ENCODE results near the gene RNF157.
"Not testable (repeated sequence)": the region's sequence is repeated elsewhere in the genome, so short reads cannot be mapped to it uniquely, and the experiment has no call there.

The RNF157 gene

GRCh38 chr17:76251478-76252039, 11.3 kb upstream of the RNF157 start:
- TF ChIP-seq, protein P1, sequence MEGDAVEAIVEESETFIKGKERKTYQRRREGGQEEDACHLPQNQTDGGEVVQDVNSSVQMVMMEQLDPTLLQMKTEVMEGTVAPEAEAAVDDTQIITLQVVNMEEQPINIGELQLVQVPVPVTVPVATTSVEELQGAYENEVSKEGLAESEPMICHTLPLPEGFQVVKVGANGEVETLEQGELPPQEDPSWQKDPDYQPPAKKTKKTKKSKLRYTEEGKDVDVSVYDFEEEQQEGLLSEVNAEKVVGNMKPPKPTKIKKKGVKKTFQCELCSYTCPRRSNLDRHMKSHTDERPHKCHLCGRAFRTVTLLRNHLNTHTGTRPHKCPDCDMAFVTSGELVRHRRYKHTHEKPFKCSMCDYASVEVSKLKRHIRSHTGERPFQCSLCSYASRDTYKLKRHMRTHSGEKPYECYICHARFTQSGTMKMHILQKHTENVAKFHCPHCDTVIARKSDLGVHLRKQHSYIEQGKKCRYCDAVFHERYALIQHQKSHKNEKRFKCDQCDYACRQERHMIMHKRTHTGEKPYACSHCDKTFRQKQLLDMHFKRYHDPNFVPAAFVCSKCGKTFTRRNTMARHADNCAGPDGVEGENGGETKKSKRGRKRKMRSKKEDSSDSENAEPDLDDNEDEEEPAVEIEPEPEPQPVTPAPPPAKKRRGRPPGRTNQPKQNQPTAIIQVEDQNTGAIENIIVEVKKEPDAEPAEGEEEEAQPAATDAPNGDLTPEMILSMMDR (IDR thresholded peaks at IDR 0.05; ENCODE audit: unreplicated experiment in 3 of 3) = no peak
- Mint-ChIP-seq H3K27me3 (ENCODE audit: low read depth) (peaks cover 13% of the 10 kb centered on the region), H3K4me3 (peak overlapping the region in 1 of 3 experiments; percentile 34), H3K36me3 (ENCODE audit: low read depth) (no peaks in the 10 kb centered on the region), H3K4me1 (peaks cover 41% of the 10 kb centered on the region), H3K27ac (peak overlapping the region; percentile 41 to 90 (median 88)), H3K9me3 (no peaks in the 10 kb centered on the region)

- H3K27ac Mint-ChIP-seq = no peak overlapping the region
- H3K36me3 Mint-ChIP-seq (ENCODE audit: low read depth) = no peaks in the 10 kb centered on the region
- H3K9me3 Mint-ChIP-seq = no peaks in the 10 kb centered on the region
- peaks cover 13% of the 10 kb centered on the region for H3K27me3 Mint-ChIP-seq (ENCODE audit: low read depth)
- TF ChIP-seq, protein P1 (IDR thresholded peaks at IDR 0.05; ENCODE audit: unreplicated experiment in 3 of 3) = no peak
- no peak overlapping the region for H3K4me3 Mint-ChIP-seq
- H3K4me1 Mint-ChIP-seq = peaks cover 45% of the 10 kb centered on the region
Measured at GRCh38 chr17:76250141-76250540, 9.8 kb upstream of the RNF157 start.

- Mint-ChIP-seq H3K36me3 (ENCODE audit: low read depth) (no peaks in the 10 kb centered on the region), H3K9me3 (no peaks in the 10 kb centered on the region), H3K27me3 (ENCODE audit: low read depth) (peaks cover 20% of the 10 kb centered on the region), H3K4me3 (no peak overlapping the region), H3K27ac (peak overlapping the region; percentile 12 to 36 (median 35)), H3K4me1 (peaks cover 44% of the 10 kb centered on the region)
- TF ChIP-seq, protein P1 (IDR thresholded peaks at IDR 0.05; ENCODE audit: unreplicated experiment in 3 of 3) = no peak
Measured at GRCh38 chr17:76248013-76248782, 7.9 kb upstream of the RNF157 start.

DNA sequence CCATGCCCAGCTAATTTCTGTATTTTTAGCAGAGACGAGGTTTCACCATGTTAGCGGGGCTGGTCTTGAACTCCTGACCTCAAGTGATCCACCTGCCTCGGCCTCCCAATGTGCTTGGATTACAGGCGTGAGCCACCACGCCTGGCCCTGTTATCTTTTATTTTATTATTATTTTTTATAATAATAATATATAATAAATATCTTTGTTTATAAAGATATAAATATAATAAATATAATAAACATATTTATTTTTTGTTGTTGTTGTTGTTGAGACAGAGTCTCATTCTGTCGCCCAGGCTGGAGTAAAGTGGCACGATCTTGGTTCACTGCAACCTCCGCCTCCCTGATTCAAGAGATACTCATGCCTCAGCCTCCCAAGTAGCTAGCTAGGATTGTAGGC, 7.0 kb upstream of the RNF157 start:
- no peaks in the 10 kb centered on the region for H3K9me3 Mint-ChIP-seq
- H3K4me1 Mint-ChIP-seq = peaks cover 46% of the 10 kb centered on the region
- no peaks in the 10 kb centered on the region for H3K36me3 Mint-ChIP-seq (ENCODE audit: low read depth)
- no peak overlapping the region for H3K4me3 Mint-ChIP-seq
- H3K27ac Mint-ChIP-seq = peak overlapping the region in 1 of 3 experiments; percentile 35
- TF ChIP-seq, protein P1 (IDR thresholded peaks at IDR 0.05; ENCODE audit: unreplicated experiment in 3 of 3) = no peak
- peaks cover 24% of the 10 kb centered on the region for H3K27me3 Mint-ChIP-seq (ENCODE audit: low read depth)

- H3K27me3 Mint-ChIP-seq (ENCODE audit: low read depth) = peaks cover 17% of the 10 kb centered on the region
- H3K4me1 Mint-ChIP-seq = peaks cover 42% of the 10 kb centered on the region
- H3K27ac Mint-ChIP-seq = peak overlapping the region; percentile 50 to 88 (median 73)
- no peaks in the 10 kb centered on the region for H3K9me3 Mint-ChIP-seq
- no peaks in the 10 kb centered on the region for H3K36me3 Mint-ChIP-seq (ENCODE audit: low read depth)
- TF ChIP-seq, protein P1 (IDR thresholded peaks at IDR 0.05; ENCODE audit: unreplicated experiment in 3 of 3) = no peak
- peak overlapping the region in 2 of 3 experiments; percentile 33 to 38 for H3K4me3 Mint-ChIP-seq
Measured at GRCh38 chr17:76246080-76247066, 6.1 kb upstream of the RNF157 start.

DNA sequence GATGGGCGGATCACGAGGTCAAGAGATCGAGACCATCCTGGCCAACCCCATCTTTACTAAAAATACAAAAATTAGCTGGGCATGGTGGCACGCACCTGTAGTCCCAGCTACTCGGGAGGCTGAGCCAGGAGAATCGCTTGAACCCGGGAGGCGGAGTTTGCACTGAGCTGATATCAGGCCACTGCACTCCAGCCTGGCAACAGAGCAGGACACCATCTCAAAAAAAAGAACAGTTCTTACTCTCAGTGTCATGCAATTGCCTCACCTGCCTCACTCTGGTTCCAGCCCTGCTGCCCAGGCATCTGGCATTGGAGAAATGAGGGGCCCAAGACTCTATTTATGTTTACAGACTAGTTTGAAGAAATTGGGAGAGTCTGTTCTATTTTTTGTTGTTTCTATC, 4.4 kb upstream of the RNF157 start:
- not testable (repeated sequence) for H3K27ac Mint-ChIP-seq; H3K36me3 Mint-ChIP-seq (ENCODE audit: low read depth); H3K4me3 Mint-ChIP-seq; H3K9me3 Mint-ChIP-seq
- Mint-ChIP-seq H3K4me1 (peaks cover 48% of the 10 kb centered on the region), H3K27me3 (ENCODE audit: low read depth) (peaks cover 15% of the 10 kb centered on the region)
